Keratinocyte (primary cell): ENCODE measurements around the gene HABP4. TPM values are rescaled to one million over a fixed set of nuclear protein-coding genes. Genes with fewer than 3 reads are reported as not detected.

Experiments used
- DNase-seq: peaks from one replicate; pipeline ENCODE4 v3.0.0-alpha.2; 2011; ENCODE audit warnings: low read depth, missing footprints, low spot score
- FAIRE-seq: peaks from 2 replicates; lab custom pipeline; 2011; peaks lifted over from hg19 to GRCh38; lab: Jason Lieb, UNC
- H2AFZ ChIP-seq: 2 replicates; pipeline ENCODE4 v1.6.0; 2012; ENCODE audit warnings: low read length, control low read depth, inconsistent platforms; ENCODE audit not compliant: control insufficient read depth
- H3K27ac ChIP-seq: 2 replicates; pipeline ENCODE4 v1.5.1; 2011; ENCODE audit warnings: low read length; ENCODE audit not compliant: control insufficient read depth, insufficient read depth
- H3K27me3 ChIP-seq: 3 replicates; pipeline ENCODE4 v1.6.0; 2011; ENCODE audit warnings: low read length; ENCODE audit not compliant: control insufficient read depth, insufficient read depth; ENCODE audit errors: extremely low read depth
- H3K36me3 ChIP-seq, 2 experiments: 2 replicates in 1 of 2; 3 replicates in 1 of 2; pipeline ENCODE4 v1.5.1; 2011; ENCODE audit warnings: low read length in 2 of 2, mild to moderate bottlenecking in 1 of 2; ENCODE audit not compliant: control insufficient read depth in 2 of 2, insufficient read depth in 2 of 2; ENCODE audit errors: extremely low read depth in 1 of 2
- H3K4me1 ChIP-seq: 3 replicates; pipeline ENCODE4 v1.5.1; 2011; ENCODE audit warnings: low read length; ENCODE audit not compliant: control insufficient read depth, insufficient read depth; ENCODE audit errors: extremely low read depth
- H3K4me2 ChIP-seq: 3 replicates; pipeline ENCODE4 v1.6.0; 2011; ENCODE audit warnings: low read depth, low read length; ENCODE audit not compliant: control insufficient read depth, insufficient read depth; ENCODE audit errors: extremely low read depth
- H3K4me3 ChIP-seq, 3 experiments: fragments of 200-600 bp in 1 of 3; sonication (generic) in 1 of 3; 2 replicates in 2 of 3; 3 replicates in 1 of 3; pipeline ENCODE4 v1.5.1; 2011 to 2016; ENCODE audit warnings: low read length in 3 of 3, mild to moderate bottlenecking in 3 of 3, control low read depth in 2 of 3, inconsistent platforms in 1 of 3, low read depth in 1 of 3, mixed read lengths in 1 of 3, mixed run types in 1 of 3, moderate library complexity in 1 of 3; ENCODE audit not compliant: control insufficient read depth in 2 of 3, insufficient read depth in 2 of 3; ENCODE audit errors: extremely low read depth in 1 of 3
- H3K79me2 ChIP-seq: 2 replicates; pipeline ENCODE4 v1.6.0; 2012; ENCODE audit warnings: low read length; ENCODE audit not compliant: control insufficient read depth, insufficient read depth
- H3K9ac ChIP-seq: 3 replicates; pipeline ENCODE4 v1.6.0; 2011; ENCODE audit warnings: low read length; ENCODE audit not compliant: control insufficient read depth, insufficient read depth; ENCODE audit errors: extremely low read depth
- H3K9me1 ChIP-seq: 3 replicates; pipeline ENCODE4 v1.6.0; 2011; ENCODE audit warnings: low read length; ENCODE audit not compliant: control insufficient read depth, insufficient read depth; ENCODE audit errors: extremely low read depth
- H3K9me3 ChIP-seq: 2 replicates; pipeline ENCODE4 v1.5.1; 2012; ENCODE audit warnings: low read depth, low read length; ENCODE audit not compliant: control insufficient read depth
- H4K20me1 ChIP-seq: 3 replicates; pipeline ENCODE4 v1.6.0; 2011; ENCODE audit warnings: low read length; ENCODE audit not compliant: control insufficient read depth, insufficient read depth; ENCODE audit errors: extremely low read depth
- EZH2 ChIP-seq: IDR thresholded peaks from one replicate; pipeline ENCODE4 v1.6.1; 2012; ENCODE audit warnings: inconsistent platforms, mild to moderate bottlenecking, low read length, moderate library complexity
- dilution Hi-C: fragments of 300-500 bp; cut with MboI; formaldehyde crosslinking; loops from one replicate; pipeline ENCODE4 v1.7.0; 2020; ENCODE audit warnings: low sequenced_read_pairs; ENCODE audit not compliant: extremely low pct_ligation_motif_present
- polyA plus RNA-seq, 5 experiments: library from polyadenylated mRNA; depleted of rRNA in 3 of 5; stranded (reverse) in 3 of 5; stranded (forward) in 1 of 5; unstranded in 1 of 5; fragments of >200 nt; gene quantifications; 1 replicate in 1 of 5; 2 replicates in 3 of 5; 3 replicates in 1 of 5; pipeline versions ENCODE4 v1.2.1 to v1.2.3, GENCODE V29; 2011 to 2012; ENCODE audit warnings: missing spikeins in 2 of 5, low read depth in 1 of 5, low replicate concordance in 1 of 5
- TF ChIP-seq, protein P1 (sequence below), 3 experiments: IDR thresholded peaks in 1 of 3; conservative IDR thresholded peaks in 1 of 3; optimal IDR thresholded peaks in 1 of 3; 2 replicates in 2 of 3; 3 replicates in 1 of 3; pipeline versions ENCODE3 to v1.5.1; 2011; ENCODE audit warnings: low read length in 3 of 3, mild to moderate bottlenecking in 3 of 3, moderate library complexity in 2 of 3, control low read depth in 1 of 3, inconsistent platforms in 1 of 3; ENCODE audit not compliant: insufficient read depth in 2 of 3; ENCODE audit errors: extremely low read depth in 1 of 3

The HABP4 gene
- polyA plus RNA-seq, 1 donor (not counting 4 experiments of a cell fraction or from before 2014, with no cell fraction given): 6.8 TPM

DNA sequence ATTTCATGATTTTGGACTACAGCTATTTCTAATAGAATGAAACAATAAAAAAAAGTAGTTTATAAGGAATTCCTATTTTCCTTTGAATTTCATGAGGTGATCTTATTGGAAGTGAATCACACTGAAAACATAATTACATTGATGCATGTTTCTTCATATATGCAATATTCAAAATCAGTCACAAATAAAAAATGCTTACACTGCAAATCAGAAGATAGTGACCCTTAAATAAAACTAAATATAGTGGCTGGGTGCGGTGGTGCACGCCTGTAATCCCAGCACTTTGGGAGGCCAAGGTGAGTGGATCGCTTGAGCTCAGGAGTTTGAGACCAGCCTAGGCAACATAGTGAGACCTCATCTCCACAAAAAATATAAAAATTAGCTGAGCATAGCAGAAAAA lies 90.1 kb downstream of the HABP4 start:
- FAIRE-seq: no peak
- DNase-seq: no peak
- Histone ChIP-seq H2AFZ (no peak overlapping the region), H3K9me1 (no peaks in the 10 kb centered on the region), H3K27me3 (no peaks in the 10 kb centered on the region), H3K79me2 (no peaks in the 10 kb centered on the region), H3K4me1 (no peaks in the 10 kb centered on the region), H3K9me3 (no peaks in the 10 kb centered on the region), H3K9ac (no peak overlapping the region), H4K20me1 (no peaks in the 10 kb centered on the region), H3K27ac (no peak overlapping the region), H3K4me2 (no peak overlapping the region), H3K36me3 (peaks cover 0 to 9% of the 10 kb centered on the region in 2 experiments), H3K4me3 (no peak overlapping the region)
- dilution Hi-C loops: no loop called here
- TF ChIP-seq, protein P1, sequence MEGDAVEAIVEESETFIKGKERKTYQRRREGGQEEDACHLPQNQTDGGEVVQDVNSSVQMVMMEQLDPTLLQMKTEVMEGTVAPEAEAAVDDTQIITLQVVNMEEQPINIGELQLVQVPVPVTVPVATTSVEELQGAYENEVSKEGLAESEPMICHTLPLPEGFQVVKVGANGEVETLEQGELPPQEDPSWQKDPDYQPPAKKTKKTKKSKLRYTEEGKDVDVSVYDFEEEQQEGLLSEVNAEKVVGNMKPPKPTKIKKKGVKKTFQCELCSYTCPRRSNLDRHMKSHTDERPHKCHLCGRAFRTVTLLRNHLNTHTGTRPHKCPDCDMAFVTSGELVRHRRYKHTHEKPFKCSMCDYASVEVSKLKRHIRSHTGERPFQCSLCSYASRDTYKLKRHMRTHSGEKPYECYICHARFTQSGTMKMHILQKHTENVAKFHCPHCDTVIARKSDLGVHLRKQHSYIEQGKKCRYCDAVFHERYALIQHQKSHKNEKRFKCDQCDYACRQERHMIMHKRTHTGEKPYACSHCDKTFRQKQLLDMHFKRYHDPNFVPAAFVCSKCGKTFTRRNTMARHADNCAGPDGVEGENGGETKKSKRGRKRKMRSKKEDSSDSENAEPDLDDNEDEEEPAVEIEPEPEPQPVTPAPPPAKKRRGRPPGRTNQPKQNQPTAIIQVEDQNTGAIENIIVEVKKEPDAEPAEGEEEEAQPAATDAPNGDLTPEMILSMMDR (optimal IDR thresholded peaks at IDR 0.05 in 1 of 3, IDR thresholded peaks at IDR 0.05 in 1 of 3, conservative IDR thresholded peaks at IDR 0.05 in 1 of 3; ENCODE audit: extremely low read depth in 1 of 3, insufficient read depth in 2 of 3, low read length in 3 of 3): no peak
- no peak for TF ChIP-seq EZH2

Other genes starting within 250 kb of the HABP4 start
- 0.10 to 0.17 TPM in 2 of 3 replicates, not detected in the other for gene HSD17B3, start 148.0 kb upstream of the HABP4 start, polyA plus RNA-seq
- gene SLC35D2, start 66.5 kb upstream of the HABP4 start, polyA plus RNA-seq: 12.4 to 20.4 TPM (median 19.8 TPM) in 3 replicates
- 0.35 to 2.2 TPM (median 2.0 TPM) in 3 replicates for gene ZNF367, start 31.8 kb upstream of the HABP4 start, polyA plus RNA-seq
- 4.5 to 9.3 TPM (median 7.5 TPM) in 3 replicates for gene CDC14B, start 169.7 kb downstream of the HABP4 start, polyA plus RNA-seq
- 4.2 to 10.1 TPM (median 8.6 TPM) in 3 replicates for gene PRXL2C, start 205.1 kb downstream of the HABP4 start, polyA plus RNA-seq